ENCODE measurements around the gene EEF1AKMT3.
A peak's percentile ranks its signal among the peaks of the same experiment; 100 is the strongest.
"Not testable (repeated sequence)": the region's sequence is repeated elsewhere in the genome, so short reads cannot be mapped to it uniquely, and the experiment has no call there.

The EEF1AKMT3 gene

GRCh38 chr12:57765698-57766463 is 6.5 kb upstream of the EEF1AKMT3 start:
- DNase-seq = no peak

- DNase-seq = no peak
Measured at GRCh38 chr12:57766464-57767304, 5.7 kb upstream of the EEF1AKMT3 start, which contains the start of gene CYP27B1. CYP27B1 (minus strand) TSS chr12:57767078; CDS start chr12:57767041, 37 bp downstream.

- DNase-seq = no peak
Measured at GRCh38 chr12:57767305-57767698, 5.1 kb upstream of the EEF1AKMT3 start.

GRCh38 chr12:57767876-57768275 is 4.5 kb upstream of the EEF1AKMT3 start:
- DNase-seq = no peak

GRCh38 chr12:57769594-57769993 is 2.8 kb upstream of the EEF1AKMT3 start:
- DNase-seq = no peak

- DNase-seq = no peak
Measured at GRCh38 chr12:57770734-57771133, 1.7 kb upstream of the EEF1AKMT3 start.

- peak; percentile 95 for DNase-seq
Measured at GRCh38 chr12:57771236-57771872, 1.1 kb upstream of the EEF1AKMT3 start.

GRCh38 chr12:57771873-57772428 is 463 bp upstream of the EEF1AKMT3 start, which contains the start of gene METTL1:
METTL1 (minus strand) TSS chr12:57772105; CDS start chr12:57772083, 22 bp downstream.
- DNase-seq = peak; percentile 98

GRCh38 chr12:57774634-57775033 is 2.2 kb downstream of the EEF1AKMT3 start:
- DNase-seq = not testable (repeated sequence)

GRCh38 chr12:57775044-57775443 is 2.6 kb downstream of the EEF1AKMT3 start:
- DNase-seq = no peak

GRCh38 chr12:57775563-57776246 is 3.3 kb downstream of the EEF1AKMT3 start:
- no peak for DNase-seq

GRCh38 chr12:57776247-57776587 is 3.8 kb downstream of the EEF1AKMT3 start:
- DNase-seq = no peak

GRCh38 chr12:57777367-57777766 is 5.0 kb downstream of the EEF1AKMT3 start:
- no peak for DNase-seq

GRCh38 chr12:57777911-57778310 is 5.5 kb downstream of the EEF1AKMT3 start:
- DNase-seq = no peak

GRCh38 chr12:57779736-57780135 is 7.3 kb downstream of the EEF1AKMT3 start:
- no peak for DNase-seq

- no peak for DNase-seq
Measured at GRCh38 chr12:57780284-57780897, 8.0 kb downstream of the EEF1AKMT3 start.

GRCh38 chr12:57781244-57781643 is 8.8 kb downstream of the EEF1AKMT3 start:
- DNase-seq = no peak

GRCh38 chr12:57781801-57782200 is 9.4 kb downstream of the EEF1AKMT3 start:
- DNase-seq = no peak

GRCh38 chr12:57782243-57782607 is 9.8 kb downstream of the EEF1AKMT3 start:
- DNase-seq = no peak

GRCh38 chr12:57782608-57783465 is 10.4 kb downstream of the EEF1AKMT3 start, which contains the start of gene TSFM:
TSFM (plus strand) TSS chr12:57782787; CDS start chr12:57782802, 15 bp downstream.
- DNase-seq = peak; percentile 96

- DNase-seq = no peak
Measured at GRCh38 chr12:57783466-57783801, 11.0 kb downstream of the EEF1AKMT3 start.
